ENCODE measurements around the gene KBTBD4. TPM values are rescaled to one million over a fixed set of nuclear protein-coding genes. Genes with fewer than 3 reads are reported as not detected.

KBTBD4 gene
- total RNA-seq, 1 experiment from 2014 or later = 13.2 TPM

GRCh38 chr11:47615249-47615648 lies 36.5 kb upstream of the KBTBD4 start:
- ChIA-PET CTCF (no interaction called here), RAD21 (ENCODE audit: low non-redundant PET in 1 of 2, low total read pairs in 2 of 2, uncharacterized antibody in 2 of 2, unreplicated experiment in 2 of 2) (no interaction called here), POLR2A (no interaction called here)
- Histone ChIP-seq H3K4me2 (ENCODE audit: low read length) (no peak overlapping the region), H3K4me1 (ENCODE audit: control insufficient read depth in 1 of 2, insufficient read depth in 2 of 2, low read length in 2 of 2) (no peaks in the 10 kb centered on the region), H3K27ac (ENCODE audit: low read depth, low read length) (no peak overlapping the region), H3K27me3 (ENCODE audit: insufficient read depth, low read length) (no peaks in the 10 kb centered on the region), H3K9ac (ENCODE audit: low read length) (no peak overlapping the region), H3K9me3 (ENCODE audit: control insufficient read depth in 1 of 2, insufficient read depth in 1 of 2, low read depth in 1 of 2, low read length in 2 of 2) (no peaks in the 10 kb centered on the region), H3K4me3 (replicated peaks in 1 of 2; ENCODE audit: low read depth in 1 of 2, low read length in 2 of 2) (no peak overlapping the region), H4K20me1 (ENCODE audit: insufficient read depth) (no peaks in the 10 kb centered on the region), H3K36me3 (ENCODE audit: control insufficient read depth in 1 of 2, insufficient read depth in 2 of 2, low read length in 2 of 2) (peaks cover 12 to 15% of the 10 kb centered on the region in 2 experiments; a peak in 3 of 4 replicates), H3K79me2 (ENCODE audit: insufficient read depth, low read length) (no peaks in the 10 kb centered on the region), H3K9me2 (ENCODE audit: insufficient read depth) (no peaks in the 10 kb centered on the region), H2AFZ (ENCODE audit: low read depth, low read length, poor library complexity, severe bottlenecking) (no peak overlapping the region)
- TF ChIP-seq MAX (IDR thresholded peaks at IDR 0.05) (no peak), FOSL1 (IDR thresholded peaks at IDR 0.05; ENCODE audit: low read depth) (no peak), RAD21 (IDR thresholded peaks at IDR 0.05; ENCODE audit: low read depth) (no peak), POLR2A (IDR thresholded peaks at IDR 0.05; ENCODE audit: borderline replicate concordance, extremely low read depth, insufficient read depth, insufficient read length) (no peak), ZNF274 (IDR thresholded peaks at IDR 0.05; ENCODE audit: low read depth, low read length) (no peak), YY1 (IDR thresholded peaks at IDR 0.05; ENCODE audit: extremely low read depth, insufficient replicate concordance, low read depth, low read length) (no peak), CBX3 (IDR thresholded peaks at IDR 0.05; ENCODE audit: low read depth) (no peak)
- DNase-seq (ENCODE audit: low read depth, low spot score) (no peak), ATAC-seq (no peak)
- intact Hi-C loops (cut with micrococcal nuclease) = loop anchor here (5.0 to 10.0 kb wide), 2 partner anchors 150 to 243 kb away; no protein-coding TSS in a partner anchor
- BruUV-seq (replicated peaks) = no TSS peak

GRCh38 chr11:47611348-47611794 lies 32.6 kb upstream of the KBTBD4 start:
- no TSS peak for BruUV-seq (replicated peaks)
- Histone ChIP-seq H3K4me1 (ENCODE audit: control insufficient read depth in 1 of 2, insufficient read depth in 2 of 2, low read length in 2 of 2) (no peaks in the 10 kb centered on the region), H3K9me2 (ENCODE audit: insufficient read depth) (no peaks in the 10 kb centered on the region), H3K79me2 (ENCODE audit: insufficient read depth, low read length) (no peaks in the 10 kb centered on the region), H3K4me3 (replicated peaks in 1 of 2; ENCODE audit: low read depth in 1 of 2, low read length in 2 of 2) (no peak overlapping the region), H3K4me2 (ENCODE audit: low read length) (no peak overlapping the region), H3K9ac (ENCODE audit: low read length) (no peak overlapping the region), H3K9me3 (ENCODE audit: control insufficient read depth in 1 of 2, insufficient read depth in 1 of 2, low read depth in 1 of 2, low read length in 2 of 2) (no peaks in the 10 kb centered on the region), H3K27ac (ENCODE audit: low read depth, low read length) (no peak overlapping the region), H4K20me1 (ENCODE audit: insufficient read depth) (no peaks in the 10 kb centered on the region), H3K36me3 (ENCODE audit: control insufficient read depth in 1 of 2, insufficient read depth in 2 of 2, low read length in 2 of 2) (no peaks in the 10 kb centered on the region; a peak in 1 of 4 replicates), H2AFZ (ENCODE audit: low read depth, low read length, poor library complexity, severe bottlenecking) (no peak overlapping the region), H3K27me3 (ENCODE audit: insufficient read depth, low read length) (no peaks in the 10 kb centered on the region; the same call in 1 of the 2 replicates)
- no peak for DNase-seq (ENCODE audit: low read depth, low spot score)
- TF ChIP-seq JUND (IDR thresholded peaks at IDR 0.05) (no peak), ZFX (IDR thresholded peaks at IDR 0.05) (no peak), SP1 (IDR thresholded peaks at IDR 0.05; ENCODE audit: low read depth) (no peak), ZBTB33 (IDR thresholded peaks at IDR 0.05; ENCODE audit: extremely low read depth, insufficient replicate concordance, low read length) (no peak), SRF (IDR thresholded peaks at IDR 0.05; ENCODE audit: low read depth) (no peak), TCF7L2 (IDR thresholded peaks at IDR 0.05; ENCODE audit: borderline replicate concordance, extremely low read depth, insufficient read depth, insufficient read length) (no peak), REST (IDR thresholded peaks at IDR 0.05; ENCODE audit: low read depth) (no peak), MAX (IDR thresholded peaks at IDR 0.05) (no peak)
- ChIA-PET POLR2A (no interaction called here), CTCF (no interaction called here), RAD21 (ENCODE audit: low non-redundant PET in 1 of 2, low total read pairs in 2 of 2, uncharacterized antibody in 2 of 2, unreplicated experiment in 2 of 2) (interaction anchor here in 1 of 2 experiments (0.9 kb wide), 1 partner anchor 105 kb away, joined by 3 read pairs; no protein-coding TSS in a partner anchor)
- no peak for ATAC-seq
- intact Hi-C loops (cut with micrococcal nuclease) = loop anchor here (10.0 kb wide), 1 partner anchor 147 kb away; no protein-coding TSS in a partner anchor

Data from HCT116 (cell line).